ENCODE measurements around the gene VPS4A.

Gene VPS4A

GRCh38 chr16:69368866-69369265 lies 57.7 kb downstream of the VPS4A start:
- no peak for DNase-seq

GRCh38 chr16:69371564-69371963 lies 60.4 kb downstream of the VPS4A start:
- no peak for DNase-seq

GRCh38 chr16:69373019-69373418 lies 61.9 kb downstream of the VPS4A start:
- no peak for DNase-seq

All from 8988T (cell line).